Activated T-helper 2 cell treated with anti-CD3 and anti-CD28 coated beads, Interferon-gamma antibody, Interleukin-2, Interleukin-4, amounts not matched to agents 10 μg/mL and 5 μg/mL and 100 μg/mL, durations not matched to agents 14 hours and 24 hours and 36 hours (primary cell): ENCODE measurements around the gene FBXO36. TPM values are rescaled to one million over a fixed set of nuclear protein-coding genes. Genes with fewer than 3 reads are reported as not detected.

Experiments used
- DNase-seq: peaks from one replicate; pipeline ENCODE4 v3.0.0; 2021; ENCODE audit warnings: low spot score
- H3K27ac Mint-ChIP-seq: one replicate; pipeline ENCODE4 v1.8.0; 2021; ENCODE audit warnings: mixed read lengths
- H3K27me3 Mint-ChIP-seq: one replicate; pipeline ENCODE4 v1.8.0; 2021; ENCODE audit warnings: low read depth, mixed read lengths
- H3K36me3 Mint-ChIP-seq: one replicate; pipeline ENCODE4 v1.8.0; 2021; ENCODE audit warnings: low read depth, mixed read lengths
- H3K4me1 Mint-ChIP-seq: one replicate; pipeline ENCODE4 v1.8.0; 2021; ENCODE audit warnings: low read depth, mixed read lengths
- H3K4me3 Mint-ChIP-seq: one replicate; pipeline ENCODE4 v1.8.0; 2021; ENCODE audit warnings: low read depth, mild to moderate bottlenecking, moderate library complexity, mixed read lengths
- H3K9me3 Mint-ChIP-seq: one replicate; pipeline ENCODE4 v1.8.0; 2021; ENCODE audit warnings: mixed read lengths
- intact Hi-C: fragments of 100-400 bp; cut with micrococcal nuclease; formaldehyde crosslinking; loops from one replicate; pipeline ENCODE4 v1.15.1; 2023
- total RNA-seq: library from RNA; stranded (reverse); gene quantifications from 2 replicates; pipeline ENCODE4 v1.2.3, GENCODE V29; 2022

FBXO36 gene
- total RNA-seq, 1 donor from 2014 or later = 0.66 TPM

- Mint-ChIP-seq H3K27me3 (no peaks in the 10 kb centered on the region), H3K4me3 (no peak overlapping the region)
- intact Hi-C loops = no loop called here
These were observed 124.2 kb downstream of the FBXO36 start for GRCh38 chr2:230046491-230046890.

DNA sequence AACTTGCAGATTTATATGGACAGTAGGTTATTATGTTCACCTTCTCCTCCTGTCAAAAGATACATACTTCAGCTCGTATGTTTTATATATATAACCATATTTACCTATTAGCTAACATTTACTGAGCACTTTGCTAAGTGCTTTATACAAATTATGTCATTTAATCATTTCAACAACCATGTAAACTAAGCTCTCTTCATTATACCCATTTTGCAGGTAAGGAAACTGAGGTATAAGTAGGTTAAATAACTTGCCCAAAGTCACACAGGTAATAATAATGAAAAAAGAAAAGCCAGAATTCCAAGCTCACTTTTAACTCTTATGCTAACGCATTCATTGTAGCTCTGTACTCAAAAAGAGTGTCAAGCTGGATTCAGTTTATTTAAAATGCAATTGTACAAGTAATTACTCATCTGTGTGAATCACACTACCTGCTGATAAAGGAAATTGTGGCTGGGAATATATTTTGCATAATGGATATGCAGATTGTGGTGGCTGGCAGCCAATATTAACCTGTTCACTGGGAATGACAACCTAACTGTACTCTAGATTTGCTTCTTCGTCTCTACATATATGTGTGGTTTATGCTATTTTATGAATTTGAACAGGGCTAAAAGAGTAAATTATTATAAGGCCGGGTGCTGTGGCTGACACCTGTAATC lies 125.8 kb downstream of the FBXO36 start:
- Mint-ChIP-seq H3K36me3 (no peaks in the 10 kb centered on the region), H3K9me3 (no peaks in the 10 kb centered on the region), H3K4me3 (no peak overlapping the region), H3K4me1 (peaks cover 9% of the 10 kb centered on the region), H3K27me3 (no peaks in the 10 kb centered on the region), H3K27ac (no peak overlapping the region)
- intact Hi-C loops = no loop called here
- DNase-seq = no peak

More at GRCh38 chr2:230046491-230046890, 124.2 kb downstream of the FBXO36 start:
- no peak for DNase-seq
- Mint-ChIP-seq H3K27ac (no peak overlapping the region), H3K9me3 (no peaks in the 10 kb centered on the region), H3K4me1 (peaks cover 4% of the 10 kb centered on the region), H3K36me3 (no peaks in the 10 kb centered on the region)

GRCh38 chr2:230050136-230050535 lies 127.8 kb downstream of the FBXO36 start:
- Mint-ChIP-seq H3K27me3 (no peaks in the 10 kb centered on the region), H3K27ac (no peak overlapping the region), H3K9me3 (no peaks in the 10 kb centered on the region), H3K36me3 (no peaks in the 10 kb centered on the region), H3K4me1 (peaks cover 19% of the 10 kb centered on the region), H3K4me3 (no peak overlapping the region)
- intact Hi-C loops = loop anchor here (5.0 kb wide), 1 partner anchor 228 kb away; no protein-coding TSS in a partner anchor
- no peak for DNase-seq

DNA sequence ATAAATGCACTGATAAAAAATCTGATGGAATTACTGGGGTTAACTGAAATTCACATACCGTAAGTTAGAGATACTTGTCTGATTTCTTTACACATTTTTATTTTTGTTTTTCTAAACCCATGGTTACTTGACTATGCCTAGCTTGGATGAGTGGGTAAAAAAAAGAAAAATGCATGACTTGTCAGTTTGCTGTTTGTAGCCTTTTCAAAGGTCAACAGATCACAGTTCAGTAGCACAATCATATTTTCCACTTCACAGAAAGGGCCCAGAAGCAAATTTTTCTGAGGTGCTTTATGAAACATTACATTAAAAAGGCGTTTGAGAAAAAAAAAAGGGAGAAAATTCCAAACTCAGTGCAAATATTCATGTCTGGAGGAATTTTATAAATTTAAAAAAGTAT lies 130.0 kb downstream of the FBXO36 start:
- Mint-ChIP-seq H3K9me3 (no peaks in the 10 kb centered on the region), H3K4me3 (no peak overlapping the region), H3K36me3 (no peaks in the 10 kb centered on the region), H3K27me3 (no peaks in the 10 kb centered on the region), H3K4me1 (peaks cover 19% of the 10 kb centered on the region), H3K27ac (peak overlapping the region; percentile 75)
- intact Hi-C loops = loop anchor here (5.0 kb wide), 1 partner anchor 230 kb away; no protein-coding TSS in a partner anchor
- no peak for DNase-seq

- Mint-ChIP-seq H3K36me3 (peaks cover 4% of the 10 kb centered on the region), H3K27me3 (no peaks in the 10 kb centered on the region), H3K4me3 (no peak overlapping the region), H3K27ac (no peak overlapping the region), H3K9me3 (no peaks in the 10 kb centered on the region), H3K4me1 (peaks cover 15% of the 10 kb centered on the region)
- DNase-seq = no peak
- intact Hi-C loops = loop anchor here (5.0 kb wide), 1 partner anchor 232 kb away; no protein-coding TSS in a partner anchor
These were observed 131.6 kb downstream of the FBXO36 start for GRCh38 chr2:230053753-230054478.

- peaks cover 10% of the 10 kb centered on the region for H3K9me3 Mint-ChIP-seq
- intact Hi-C loops = loop anchor here (10.0 kb wide), 1 partner anchor 136 kb away; the partner anchor contains the start of genes FBXO36 and TRIP12
- no peak for DNase-seq
- H3K27me3 Mint-ChIP-seq = peaks cover 2% of the 10 kb centered on the region
- H3K36me3 Mint-ChIP-seq = peaks cover 15% of the 10 kb centered on the region
- peak overlapping the region; percentile 83 for H3K27ac Mint-ChIP-seq
- peaks cover 11% of the 10 kb centered on the region for H3K4me1 Mint-ChIP-seq
- H3K4me3 Mint-ChIP-seq = no peak overlapping the region
These were observed 138.5 kb downstream of the FBXO36 start for GRCh38 chr2:230060672-230061293.

Other genes with a start within 250 kb of the FBXO36 start
- gene DNER, start 207.9 kb upstream of the FBXO36 start, total RNA-seq = not detected in 2 replicates
- 256 and 269 TPM in 2 replicates for gene TRIP12, start 494 bp upstream of the FBXO36 start, total RNA-seq
- 6.7 and 7.8 TPM in 2 replicates for gene SLC16A14, start 146.4 kb downstream of the FBXO36 start, total RNA-seq